Effector CD4-positive, alpha-beta T cell (primary cell): ENCODE data around the gene MAST4.

Experiments
- DNase-seq: peaks from one replicate; pipeline ENCODE4 v3.0.0-alpha.2; 2020

MAST4 gene

GRCh38 chr5:66923457-66923856, 327.3 kb downstream of the MAST4 start:
- DNase-seq: no peak

- no peak for DNase-seq
Observed at GRCh38 chr5:66923922-66924321, 327.7 kb downstream of the MAST4 start.

- DNase-seq: no peak
Observed at GRCh38 chr5:66927140-66927539, 330.9 kb downstream of the MAST4 start.

GRCh38 chr5:66929281-66929680, 333.1 kb downstream of the MAST4 start:
- DNase-seq: no peak

- no peak for DNase-seq
Observed at GRCh38 chr5:66929995-66930394, 333.8 kb downstream of the MAST4 start.

- no peak for DNase-seq
Observed at GRCh38 chr5:66931651-66932050, 335.5 kb downstream of the MAST4 start.

- DNase-seq: no peak
Observed at GRCh38 chr5:66932457-66932856, 336.3 kb downstream of the MAST4 start.

GRCh38 chr5:66933066-66933465, 336.9 kb downstream of the MAST4 start:
- DNase-seq: no peak

- DNase-seq: no peak
Observed at GRCh38 chr5:66939094-66939493, 342.9 kb downstream of the MAST4 start.

GRCh38 chr5:66945389-66946349, 349.5 kb downstream of the MAST4 start:
- DNase-seq: no peak

- no peak for DNase-seq
Observed at GRCh38 chr5:66947458-66947857, 351.3 kb downstream of the MAST4 start.

- DNase-seq: no peak
Observed at GRCh38 chr5:66949066-66949465, 352.9 kb downstream of the MAST4 start.

GRCh38 chr5:66952153-66952552, 356.0 kb downstream of the MAST4 start:
- no peak for DNase-seq

GRCh38 chr5:66956439-66956838, 360.2 kb downstream of the MAST4 start:
- no peak for DNase-seq

- DNase-seq: no peak
Observed at GRCh38 chr5:66958201-66958979, 362.2 kb downstream of the MAST4 start.

GRCh38 chr5:66958980-66959641, 362.9 kb downstream of the MAST4 start:
- DNase-seq: no peak

GRCh38 chr5:66959653-66960052, 363.5 kb downstream of the MAST4 start:
- no peak for DNase-seq

- DNase-seq: no peak
Observed at GRCh38 chr5:66960369-66961137, 364.4 kb downstream of the MAST4 start.

- DNase-seq: no peak
Observed at GRCh38 chr5:66963559-66963971, 367.4 kb downstream of the MAST4 start.

GRCh38 chr5:66966439-66966838, 370.2 kb downstream of the MAST4 start:
- DNase-seq: no peak

GRCh38 chr5:66967102-66967501, 370.9 kb downstream of the MAST4 start:
- DNase-seq: no peak

- DNase-seq: no peak
Observed at GRCh38 chr5:66967826-66968262, 371.7 kb downstream of the MAST4 start.
